Fibroblast of gingiva (primary cell): ENCODE results near the gene BAMBI.

Experiments
- DNase-seq: peaks from one replicate; pipeline ENCODE4 v3.0.0-alpha.2; 2011; ENCODE audit warnings: low read depth

The BAMBI gene

DNA sequence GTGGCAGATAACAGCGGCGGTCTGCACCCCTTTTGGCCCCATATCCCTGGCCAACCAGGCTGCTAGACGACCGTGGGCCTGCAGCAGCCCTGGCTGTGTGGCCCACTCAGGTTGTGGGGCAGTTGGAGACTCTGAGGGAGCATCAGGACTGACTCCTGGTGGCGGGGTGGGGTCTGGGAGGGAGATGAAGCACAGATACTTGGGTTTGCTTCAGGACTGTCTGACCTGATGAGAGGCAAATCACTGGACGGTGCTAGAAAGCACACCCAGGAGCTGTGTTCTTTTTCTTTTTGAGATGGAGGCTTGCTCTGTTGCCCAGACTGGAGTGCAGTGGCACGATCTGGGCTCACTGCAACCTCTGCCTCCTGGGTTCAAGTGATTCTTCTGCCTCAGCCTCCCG is 28.2 kb downstream of the BAMBI start:
- no peak for DNase-seq

DNA sequence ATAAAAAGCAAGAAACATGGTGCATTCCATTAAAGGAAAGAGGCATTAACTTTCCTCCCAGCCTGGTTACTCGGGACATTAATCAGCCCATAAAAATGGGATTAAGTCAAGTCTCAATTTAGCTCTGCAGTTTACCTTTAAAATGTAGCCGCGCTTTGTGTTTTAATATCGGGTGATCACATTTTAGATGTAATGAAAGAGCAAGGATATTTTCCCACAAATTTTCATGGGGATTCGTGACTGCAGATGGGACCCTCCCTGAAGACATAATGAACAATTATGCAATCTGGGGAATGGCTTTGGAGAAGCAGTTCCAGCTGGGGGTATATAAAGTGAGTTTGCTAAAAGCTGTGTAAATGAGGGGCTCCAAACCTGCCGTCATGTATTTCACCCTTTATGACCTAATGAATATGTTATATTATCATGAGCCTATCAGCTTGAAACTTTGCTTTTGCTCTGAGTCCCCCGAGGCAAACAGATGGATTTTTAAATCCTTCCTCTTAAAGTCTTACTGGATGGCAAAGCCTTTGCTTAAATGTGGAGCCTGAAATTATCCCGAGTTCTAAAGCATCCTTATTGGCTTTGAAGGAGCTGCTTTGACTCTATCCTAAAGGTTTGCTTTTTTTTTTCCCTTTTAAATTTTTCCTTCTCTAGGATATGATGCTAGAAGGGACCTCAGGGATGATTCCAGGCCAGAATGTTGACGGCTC is 31.8 kb downstream of the BAMBI start:
- DNase-seq: no peak

DNA sequence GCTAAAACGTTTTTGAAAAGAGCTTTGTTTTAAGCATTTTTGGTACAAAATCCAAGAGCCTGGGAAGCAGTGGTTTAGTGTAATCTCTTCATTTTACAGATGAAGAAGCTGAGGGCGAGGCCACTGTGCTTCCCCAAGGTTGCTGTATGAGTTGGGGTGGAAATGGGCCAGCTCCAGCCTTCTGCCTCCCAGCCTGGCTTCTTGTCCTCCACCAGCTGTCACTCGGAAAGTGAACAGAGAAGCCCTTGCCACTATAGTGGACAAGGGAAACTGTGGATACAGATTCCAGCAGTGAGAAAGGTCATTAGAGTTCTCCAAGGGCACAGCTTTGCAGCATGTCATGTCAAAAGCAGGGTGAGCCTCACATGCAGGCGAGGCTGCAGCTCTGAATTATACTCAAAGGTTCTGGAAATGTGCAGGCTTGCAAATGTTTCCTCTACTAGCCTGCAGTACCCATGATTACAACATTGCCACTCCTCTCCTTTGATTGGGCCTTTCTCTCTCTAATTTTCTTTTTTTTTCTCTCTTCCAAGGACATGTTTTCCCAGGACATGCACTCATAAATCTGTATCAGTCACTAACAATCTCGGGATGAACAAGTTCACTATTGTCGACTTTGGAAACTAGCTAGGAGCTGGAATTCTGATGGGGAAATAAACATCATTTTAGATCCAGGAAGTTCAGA is 33.0 kb downstream of the BAMBI start:
- DNase-seq: no peak

DNA sequence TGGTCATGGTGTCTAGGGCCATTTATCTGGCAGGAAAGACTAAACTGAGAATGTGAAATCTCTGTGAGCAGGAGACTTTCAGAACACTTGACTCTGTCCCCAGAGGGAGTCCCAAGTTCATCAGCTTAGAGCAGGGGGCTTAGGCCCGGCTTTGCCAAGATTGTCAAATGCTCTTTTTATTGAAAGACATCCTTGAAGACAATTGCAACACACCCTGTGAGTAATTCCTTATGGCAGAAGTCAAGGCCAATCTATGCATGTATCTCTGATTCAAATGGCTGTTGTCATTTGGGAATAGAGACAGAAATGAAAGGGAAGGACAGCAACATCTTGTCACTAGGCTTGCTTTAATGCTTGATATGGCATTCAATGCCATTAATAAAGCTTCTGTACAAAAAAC is 33.7 kb downstream of the BAMBI start:
- DNase-seq: no peak

DNA sequence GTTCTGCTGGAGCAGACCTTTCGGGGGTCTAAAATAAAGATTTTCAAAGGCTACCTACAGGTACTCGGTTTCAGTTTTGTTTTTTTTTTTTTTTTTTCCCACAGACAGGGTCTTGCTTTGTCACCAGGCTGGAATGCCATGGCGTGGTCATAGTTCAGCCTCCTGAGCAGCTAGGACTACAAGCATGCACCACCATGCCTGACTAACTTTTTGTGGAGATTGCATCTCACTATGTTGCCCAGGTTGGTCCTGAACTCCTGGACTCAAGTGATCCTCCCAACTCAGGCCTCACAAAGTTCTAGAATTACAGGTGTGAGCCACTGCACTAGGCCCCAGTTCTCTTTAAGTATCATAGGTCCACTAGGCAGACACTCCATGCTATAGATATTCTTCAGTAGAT is 34.5 kb downstream of the BAMBI start:
- no peak for DNase-seq

DNA sequence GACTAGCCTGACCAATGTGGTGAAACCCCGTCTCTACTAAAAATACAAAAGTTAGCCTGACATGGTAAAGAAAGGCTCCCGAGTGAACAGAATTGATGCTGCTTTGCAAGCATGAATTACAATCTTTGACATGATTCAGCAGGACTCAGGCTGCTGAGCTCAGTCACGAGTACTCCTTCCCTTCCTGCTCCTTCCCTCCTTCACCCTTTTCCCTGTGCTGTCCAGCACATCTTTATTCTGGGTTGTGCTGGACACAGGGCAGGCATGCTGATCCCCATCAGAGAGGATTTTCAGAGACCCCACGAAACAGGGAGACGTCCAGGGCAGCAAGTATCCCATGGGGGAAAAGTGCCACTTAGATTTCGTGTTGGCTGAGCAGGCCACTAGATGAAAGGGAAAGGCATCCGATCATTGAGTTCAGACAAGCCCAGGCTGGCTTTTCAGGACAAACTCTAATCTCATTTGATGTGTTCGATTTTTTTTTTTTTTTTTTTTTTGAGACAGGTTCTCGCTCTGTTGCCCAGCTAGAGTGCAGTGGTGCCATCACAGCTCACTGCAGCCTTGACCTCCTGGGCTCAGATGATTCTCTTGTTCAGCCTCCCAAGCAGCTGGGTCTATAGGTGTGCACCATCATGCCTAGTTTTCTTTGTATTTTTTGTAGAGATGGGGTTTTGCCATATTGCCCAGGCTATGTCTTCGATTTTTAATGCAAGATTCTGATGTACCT is 36.5 kb downstream of the BAMBI start:
- no peak for DNase-seq

DNA sequence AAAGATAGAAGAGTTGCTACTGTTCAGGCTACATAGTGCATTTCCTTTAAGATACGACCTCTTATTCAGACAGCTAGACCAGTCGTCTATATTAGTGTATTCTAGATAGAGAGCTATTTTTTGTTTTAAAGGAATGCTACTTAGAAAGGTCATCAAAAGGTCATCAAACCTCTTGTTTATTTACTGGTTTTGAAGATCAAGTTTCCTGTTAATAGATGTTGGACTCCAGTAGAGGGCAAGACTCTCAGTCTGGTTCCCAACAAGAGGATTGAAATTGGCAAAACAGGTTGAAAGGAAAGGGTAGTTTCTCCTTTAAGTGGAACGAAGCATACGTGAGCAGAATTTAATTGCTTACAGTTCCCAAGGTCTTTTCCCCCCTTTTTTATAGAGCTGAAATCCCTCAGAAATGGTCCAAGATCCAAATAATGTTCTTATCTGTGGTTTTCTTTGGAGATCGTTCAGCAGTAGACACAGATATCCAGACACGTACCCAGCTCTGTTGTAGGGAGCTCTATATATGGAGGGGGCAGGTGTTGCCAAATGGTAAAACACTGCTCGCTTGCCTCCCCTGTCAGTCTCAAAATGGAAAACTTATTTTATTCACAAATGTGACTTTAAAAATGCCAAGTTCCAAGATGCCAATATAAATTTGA is 37.2 kb downstream of the BAMBI start:
- DNase-seq: no peak

DNA sequence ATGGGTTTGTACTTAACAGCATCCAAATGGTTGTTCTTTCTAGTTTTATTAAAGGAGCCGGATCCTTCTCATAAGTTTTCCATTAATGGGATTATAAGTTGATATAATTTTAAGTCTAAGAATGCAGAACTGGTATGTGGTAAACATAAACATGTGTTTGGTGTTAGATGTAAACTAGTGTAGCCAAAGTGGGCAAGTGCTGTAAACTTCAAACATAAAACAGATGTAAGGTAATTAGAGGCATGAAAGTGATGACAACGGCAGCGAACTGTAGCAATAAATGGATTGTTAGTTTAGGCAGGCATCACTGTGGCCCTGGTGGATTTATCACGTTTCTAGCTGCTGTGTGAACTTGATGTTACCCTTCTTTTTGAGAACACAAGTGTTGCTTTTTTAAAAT is 37.9 kb downstream of the BAMBI start:
- peak; percentile 53 for DNase-seq

DNA sequence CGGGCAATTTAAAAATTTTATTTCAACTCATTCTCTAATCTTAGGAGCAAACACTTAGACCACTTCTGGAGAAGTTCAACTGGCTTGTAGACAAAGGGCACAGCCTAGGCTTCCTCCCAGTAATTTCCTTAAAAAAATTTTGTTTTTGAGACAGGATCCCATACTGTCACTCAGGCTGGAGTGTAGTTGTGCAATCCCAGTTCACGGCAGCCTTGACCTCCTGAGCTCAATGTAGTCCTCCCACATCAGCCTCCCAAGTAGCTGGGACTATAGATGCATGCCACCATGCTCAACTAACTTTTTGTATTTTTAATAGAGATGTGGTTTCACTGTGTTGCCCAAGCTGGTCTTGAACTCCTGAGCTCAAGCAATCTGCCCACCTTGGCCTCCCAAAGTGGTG is 38.4 kb downstream of the BAMBI start:
- no peak for DNase-seq

DNA sequence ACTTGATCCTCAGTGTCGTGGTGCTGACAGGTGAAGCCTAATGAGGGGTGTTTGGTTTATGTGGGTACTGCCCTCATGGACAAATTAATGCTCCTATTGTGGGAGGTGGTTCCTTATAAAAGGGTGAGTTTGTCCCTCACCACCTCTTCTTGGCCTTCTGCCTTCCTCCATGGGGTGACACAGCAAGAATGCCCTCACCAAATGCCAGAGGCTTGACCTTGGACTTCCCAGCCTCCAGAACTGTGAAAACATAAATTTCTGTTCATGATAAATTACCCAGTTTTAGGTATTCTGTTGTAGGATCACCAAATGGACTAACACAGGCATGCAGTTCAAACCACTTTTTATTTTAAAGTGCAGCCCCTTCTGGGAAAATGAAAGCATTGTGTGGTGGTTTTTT is 39.4 kb downstream of the BAMBI start:
- no peak for DNase-seq

DNA sequence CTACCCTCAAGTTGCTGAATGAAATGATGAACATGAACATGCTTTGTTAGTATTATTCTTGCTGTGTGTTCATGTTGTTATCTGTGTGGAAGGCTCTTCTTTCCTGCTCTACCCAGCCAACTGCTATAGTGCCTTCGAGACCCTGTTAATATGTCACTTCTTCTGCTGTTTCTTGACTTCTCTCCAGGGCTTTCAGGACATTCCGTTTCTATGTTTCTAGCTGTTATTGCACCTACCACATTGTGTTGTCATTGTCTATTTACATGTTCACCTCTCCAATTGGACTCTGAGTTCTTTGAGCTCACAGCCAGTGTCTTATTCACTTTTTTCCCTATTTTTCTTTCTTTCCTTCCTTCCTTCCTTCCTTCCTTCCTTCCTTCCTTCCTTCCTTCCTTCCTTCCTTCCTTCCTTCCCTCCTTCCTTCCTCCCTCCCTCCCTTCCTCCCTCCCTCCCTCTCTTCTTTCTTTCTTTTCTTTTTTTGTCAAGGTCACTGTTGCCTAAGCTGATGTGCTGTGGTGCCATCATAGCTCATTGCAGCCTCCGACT is 40.4 kb downstream of the BAMBI start:
- DNase-seq: no peak

DNA sequence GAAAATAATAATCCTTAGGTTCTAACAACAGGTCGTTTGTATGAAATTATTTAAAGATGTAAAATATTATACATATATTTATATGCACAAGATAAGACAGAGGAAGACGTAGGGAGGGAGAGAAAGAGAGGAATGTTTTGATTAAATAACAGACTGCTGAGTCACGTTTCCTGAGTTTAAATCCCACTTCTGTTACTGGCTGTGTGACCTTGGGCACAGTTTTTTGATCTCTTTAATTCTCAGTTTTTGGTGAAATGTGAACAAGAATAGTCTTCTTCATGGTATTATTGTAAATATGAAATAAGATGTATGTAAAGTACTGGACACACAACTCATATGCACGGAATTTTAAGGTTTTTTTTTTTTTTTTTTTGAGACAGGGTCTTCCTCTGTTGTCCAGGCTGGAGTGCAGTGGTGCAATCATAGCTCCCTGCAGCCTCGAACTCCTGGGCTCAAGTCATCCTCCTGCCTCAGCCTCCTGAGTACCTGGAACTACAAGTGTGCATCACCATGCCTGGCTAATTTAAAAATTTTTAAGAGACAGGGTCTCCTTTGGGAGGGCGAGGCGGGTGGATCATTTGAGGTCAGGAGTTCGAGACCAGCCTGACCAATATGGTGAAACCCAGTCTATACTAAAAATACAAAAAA is 42.6 kb downstream of the BAMBI start:
- DNase-seq: no peak

DNA sequence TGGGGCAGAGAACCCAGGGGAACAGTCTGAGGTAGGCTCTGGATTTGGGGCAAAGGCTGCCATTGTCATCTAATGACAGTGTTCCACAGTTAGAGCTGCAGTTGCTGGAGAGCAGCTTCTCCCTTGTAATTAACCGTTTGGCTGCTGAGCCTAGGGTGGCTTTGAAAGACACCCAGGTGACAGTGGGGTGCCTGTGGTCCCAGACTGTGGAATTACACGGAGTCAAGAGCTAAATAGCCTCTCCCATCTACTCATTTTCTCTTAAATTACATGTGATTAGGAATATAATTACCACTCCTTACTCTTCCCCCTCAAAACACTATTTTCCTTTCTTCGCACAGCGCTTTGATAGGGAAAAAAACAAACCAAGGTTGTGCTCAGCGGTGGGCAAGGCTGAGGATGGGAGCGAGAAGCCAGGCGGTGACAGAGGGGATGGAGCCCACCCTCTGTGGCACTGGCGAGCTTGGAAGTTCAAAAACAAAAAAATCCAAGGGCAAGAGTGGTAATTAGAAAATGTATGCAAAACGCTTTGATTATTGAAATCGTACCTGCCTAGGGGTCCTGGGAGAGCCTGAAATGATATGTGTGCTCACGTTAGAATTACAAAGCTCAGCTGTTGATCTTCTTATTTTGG is 44.1 kb downstream of the BAMBI start:
- no peak for DNase-seq

DNA sequence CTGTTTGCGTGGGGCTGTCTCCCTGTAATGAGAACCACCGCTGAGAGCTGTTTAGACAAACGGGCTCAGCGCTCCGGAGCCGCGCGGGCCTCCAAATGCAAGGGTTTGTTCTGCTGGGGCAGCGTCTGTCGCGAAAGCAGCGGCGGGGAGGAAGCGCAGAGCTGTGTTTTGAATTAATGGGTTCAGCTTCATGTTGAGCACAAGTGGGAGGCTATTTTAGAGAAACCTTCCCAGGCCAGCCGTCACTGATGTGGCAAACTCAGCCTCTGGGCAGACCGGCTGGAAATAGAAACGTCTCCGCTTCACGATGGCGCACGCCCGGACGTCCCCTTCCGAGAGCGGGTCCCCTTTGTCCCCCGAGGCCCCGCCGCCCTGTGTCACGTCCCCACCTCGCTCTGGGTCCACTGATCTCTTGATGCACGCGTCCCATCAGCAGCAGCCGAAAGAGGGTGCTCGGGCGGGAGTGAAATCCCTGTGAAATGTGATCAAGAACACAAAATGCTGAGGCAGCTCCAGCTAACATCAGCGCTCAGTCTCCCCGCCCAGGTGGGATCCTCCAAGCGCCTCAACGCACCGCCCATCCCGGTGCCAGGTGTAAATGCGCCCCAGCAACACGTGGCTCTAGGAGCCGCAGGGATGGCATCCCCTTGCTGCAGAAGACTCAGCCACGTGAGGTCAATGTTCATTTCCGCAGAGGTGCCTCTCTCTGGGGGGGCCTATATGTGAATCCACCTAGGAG is 44.9 kb downstream of the BAMBI start:
- DNase-seq: peak; percentile 33

DNA sequence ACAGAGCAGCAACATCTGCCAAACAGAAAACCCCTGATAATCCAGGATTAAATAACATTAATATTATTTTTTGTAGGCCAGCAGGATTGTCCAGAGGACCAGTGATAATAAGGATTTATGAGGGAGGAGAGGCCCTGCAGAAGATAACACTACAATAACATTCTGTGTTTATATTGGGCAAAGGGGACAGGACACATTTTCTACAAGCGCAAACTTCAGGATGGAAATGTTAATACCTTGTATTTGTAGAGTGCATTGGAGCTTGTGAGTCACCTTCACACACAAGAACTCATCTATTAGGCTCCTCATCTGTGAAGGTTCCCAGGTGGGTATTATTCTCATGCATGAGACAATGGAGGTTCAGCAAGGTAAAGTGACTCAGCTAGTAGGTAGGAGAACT is 51.0 kb downstream of the BAMBI start:
- no peak for DNase-seq

DNA sequence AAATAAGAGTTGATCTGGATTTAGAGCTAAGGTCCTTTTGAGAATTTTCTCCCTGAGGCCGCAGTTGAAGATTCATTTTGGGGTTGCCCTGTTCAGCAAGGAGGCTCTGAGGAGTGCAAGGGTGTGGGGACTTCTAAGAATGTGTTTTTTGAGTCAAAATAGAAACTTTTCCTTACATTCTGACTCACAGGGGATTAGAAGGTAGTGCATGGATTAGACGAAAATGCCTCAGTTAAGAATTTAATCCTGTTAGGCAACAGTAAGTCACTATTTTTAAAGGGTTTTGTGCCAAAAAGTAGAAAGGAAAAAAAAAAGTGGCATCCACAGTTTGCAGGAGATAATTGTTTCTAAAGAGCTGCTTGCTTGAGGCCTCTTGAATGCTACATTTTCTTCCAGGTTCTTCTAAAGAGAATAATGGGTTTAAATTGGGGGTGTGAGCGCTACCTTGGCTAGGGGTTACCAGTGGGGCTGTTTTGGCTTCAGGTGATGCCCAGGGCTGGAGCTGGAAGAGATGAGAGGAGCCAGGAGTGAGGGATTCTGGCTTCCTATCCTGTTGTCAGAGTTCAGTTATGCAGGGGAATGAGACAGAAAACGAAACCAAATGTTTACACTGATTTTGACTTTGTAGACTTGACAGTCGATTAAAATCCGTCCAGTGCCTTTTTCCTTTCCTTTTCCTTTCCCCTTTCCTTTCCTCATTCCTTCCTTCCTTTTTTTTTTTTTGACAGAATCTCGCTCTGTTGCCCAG is 52.9 kb downstream of the BAMBI start:
- DNase-seq: no peak

DNA sequence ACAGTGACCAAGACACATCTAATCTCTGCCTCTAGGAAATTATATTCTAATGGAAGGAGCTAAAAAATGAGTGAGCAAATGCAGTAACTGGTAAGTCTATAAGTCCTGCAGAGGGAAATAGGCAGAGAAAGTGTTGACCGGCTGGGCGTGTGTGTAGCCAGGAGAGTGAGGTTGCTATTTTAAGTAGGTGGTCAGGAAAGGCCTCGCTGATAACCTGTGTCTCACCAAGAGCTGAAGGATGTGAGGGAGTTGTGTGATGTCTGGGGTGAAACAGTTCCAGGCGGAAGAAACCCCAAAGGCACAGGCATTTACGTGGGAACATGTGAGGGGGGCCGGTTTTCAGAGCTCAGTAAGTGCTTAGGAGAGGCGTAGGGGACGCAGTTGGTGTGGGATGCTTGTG is 54.8 kb downstream of the BAMBI start:
- DNase-seq: no peak
